Kidney (tissue), 14 donors: ENCODE results near the gene CHDH. TPM values are rescaled to one million over a fixed set of nuclear protein-coding genes. Genes with fewer than 3 reads are reported as not detected.

Experiments
- DNase-seq, 5 donors: peaks; one replicate each; pipeline ENCODE4 v3.0.0-alpha.2; 2013 to 2020
- FAIRE-seq: peaks from 2 replicates; lab custom pipeline; 2012; peaks lifted over from hg19 to GRCh38; lab: Jason Lieb, UNC
- H3K27ac ChIP-seq, 2 donors: one replicate each; pipeline ENCODE4 v1.7.0; 2013; ENCODE audit warnings: low read depth in 2 of 2, low read length in 2 of 2, inconsistent platforms in 1 of 2
- H3K27me3 ChIP-seq: one replicate; pipeline ENCODE4 v1.7.1; 2013; ENCODE audit warnings: low read length, inconsistent platforms; ENCODE audit not compliant: control insufficient read depth, insufficient read depth
- H3K36me3 ChIP-seq, 3 donors: one replicate each; pipeline versions ENCODE4 v1.7.0 to v1.7.1; 2013; ENCODE audit warnings: low read length in 3 of 3, control low read depth in 1 of 3, inconsistent platforms in 1 of 3; ENCODE audit not compliant: insufficient read depth in 3 of 3, control insufficient read depth in 2 of 3
- H3K4me1 ChIP-seq, 3 donors: one replicate each; pipeline versions ENCODE4 v1.7.0 to v1.7.1; 2013; ENCODE audit warnings: low read length in 3 of 3, inconsistent platforms in 1 of 3, low read depth in 1 of 3; ENCODE audit not compliant: control insufficient read depth in 2 of 3, insufficient read depth in 2 of 3
- H3K4me3 ChIP-seq, 3 donors: one replicate each; pipeline versions ENCODE4 v1.7.0 to v1.8.1; 2013; ENCODE audit warnings: low read length in 3 of 3, control low read depth in 1 of 3, inconsistent platforms in 1 of 3
- H3K9ac ChIP-seq, 3 donors: one replicate each; pipeline versions ENCODE4 v1.7.0 to v1.7.1; 2013; ENCODE audit warnings: low read length in 3 of 3, control low read depth in 1 of 3, inconsistent platforms in 1 of 3
- H3K9me3 ChIP-seq, 3 donors: one replicate each; pipeline versions ENCODE4 v1.7.0 to v1.7.1; 2013; ENCODE audit warnings: low read length in 3 of 3, control low read depth in 1 of 3, inconsistent platforms in 1 of 3; ENCODE audit not compliant: control insufficient read depth in 2 of 3, insufficient read depth in 1 of 3
- intact Hi-C: fragments of 100-400 bp; cut with DNase I; formaldehyde crosslinking; loops from one replicate; pipeline ENCODE4 v1.11.1; 2022
- polyA plus RNA-seq: library from polyadenylated mRNA; stranded (reverse); fragments of 350-450 nt; fragmentation: Illumina TruSeq; extraction: RNeasy Lipid Tissue Mini Kit (QIAGEN cat#74804); gene quantifications from one replicate; pipeline ENCODE4 v1.2.3, GENCODE V29; 2014; ENCODE audit warnings: low read depth, low replicate concordance; ENCODE audit not compliant: insufficient read depth
- total RNA-seq: library from RNA; stranded (reverse); fragmentation: NEBNext Ultra II Directional; extraction: Animal tissue kit (Norgen Biotek cat#: 25700); gene quantifications from one replicate; pipeline ENCODE4 v1.2.1, GENCODE V29; 2021
- TF ChIP-seq, protein P1 (sequence below): IDR thresholded peaks from 3 replicates; pipeline ENCODE4 v1.5.1; 2012; ENCODE audit warnings: mild to moderate bottlenecking, moderate library complexity, borderline replicate concordance; ENCODE audit not compliant: insufficient read depth; ENCODE audit errors: extremely low read depth
- donor health status: control.
- donor health status: control.
- donor health status: control.
- donor health status: control.
- donor health status: control.
- donor health status: DM: yes; HTN: yes; CAD: no.
- donor health status: Normal renal cell carcinoma (clear cell type).

CHDH gene
- total and polyA plus RNA-seq, 2 donors from 2014 or later = 26.5 to 33.4 TPM

DNA sequence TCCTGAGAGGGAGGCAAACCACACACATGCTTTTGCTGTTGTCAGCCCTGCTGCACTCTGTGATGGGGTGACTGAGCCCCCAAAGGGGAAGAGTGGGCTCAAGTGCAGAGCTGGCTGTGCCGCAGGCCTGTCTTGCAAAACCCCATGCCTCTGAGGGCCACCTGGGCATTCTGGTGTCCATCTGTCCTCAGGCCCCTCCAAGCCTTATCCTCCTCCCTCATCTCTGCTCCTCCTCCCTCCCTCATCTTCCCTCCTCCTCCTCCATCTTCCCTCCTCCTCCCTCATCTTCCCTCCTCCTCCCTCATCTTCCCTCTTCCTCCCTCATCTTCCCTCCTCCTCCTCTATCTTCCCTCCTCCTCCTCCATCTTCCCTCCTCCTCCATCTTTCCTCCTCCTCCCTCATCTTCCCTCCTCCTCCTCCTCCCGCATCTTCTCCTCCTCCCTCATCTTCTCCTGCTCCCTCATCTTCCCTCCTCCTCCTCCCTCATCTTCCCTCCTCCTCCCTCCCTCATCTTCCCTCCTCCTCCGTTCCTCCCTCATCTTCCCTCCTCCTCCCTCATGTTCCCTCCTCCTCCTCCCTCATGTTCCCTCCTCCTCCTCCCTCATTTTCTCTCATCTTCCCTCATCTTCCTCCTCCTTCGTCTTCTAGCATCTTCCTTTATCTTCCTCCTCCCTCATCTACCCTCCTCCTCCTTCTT, 40.6 kb downstream of the CHDH start:
- no peak overlapping the region for H3K9ac ChIP-seq
- H3K27ac ChIP-seq = no peak overlapping the region

GRCh38 chr3:53804697-53805462, 41.3 kb downstream of the CHDH start:
- intact Hi-C loops = no loop called here
- Histone ChIP-seq H3K4me1 (peaks cover 0 to 15% (median 10%) of the 10 kb centered on the region in 3 donors), H3K4me3 (no peak overlapping the region), H3K9me3 (no peaks in the 10 kb centered on the region), H3K36me3 (peaks cover 0 to 2% (median 0%) of the 10 kb centered on the region in 3 donors), H3K27ac (no peak overlapping the region), H3K9ac (no peak overlapping the region), H3K27me3 (no peaks in the 10 kb centered on the region)
- TF ChIP-seq, protein P1, sequence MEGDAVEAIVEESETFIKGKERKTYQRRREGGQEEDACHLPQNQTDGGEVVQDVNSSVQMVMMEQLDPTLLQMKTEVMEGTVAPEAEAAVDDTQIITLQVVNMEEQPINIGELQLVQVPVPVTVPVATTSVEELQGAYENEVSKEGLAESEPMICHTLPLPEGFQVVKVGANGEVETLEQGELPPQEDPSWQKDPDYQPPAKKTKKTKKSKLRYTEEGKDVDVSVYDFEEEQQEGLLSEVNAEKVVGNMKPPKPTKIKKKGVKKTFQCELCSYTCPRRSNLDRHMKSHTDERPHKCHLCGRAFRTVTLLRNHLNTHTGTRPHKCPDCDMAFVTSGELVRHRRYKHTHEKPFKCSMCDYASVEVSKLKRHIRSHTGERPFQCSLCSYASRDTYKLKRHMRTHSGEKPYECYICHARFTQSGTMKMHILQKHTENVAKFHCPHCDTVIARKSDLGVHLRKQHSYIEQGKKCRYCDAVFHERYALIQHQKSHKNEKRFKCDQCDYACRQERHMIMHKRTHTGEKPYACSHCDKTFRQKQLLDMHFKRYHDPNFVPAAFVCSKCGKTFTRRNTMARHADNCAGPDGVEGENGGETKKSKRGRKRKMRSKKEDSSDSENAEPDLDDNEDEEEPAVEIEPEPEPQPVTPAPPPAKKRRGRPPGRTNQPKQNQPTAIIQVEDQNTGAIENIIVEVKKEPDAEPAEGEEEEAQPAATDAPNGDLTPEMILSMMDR = no peak
- FAIRE-seq (no peak), DNase-seq (no peak)

More for the DNA sequence above, 40.6 kb downstream of the CHDH start:
- intact Hi-C loops = no loop called here
- FAIRE-seq (no peak), DNase-seq (no peak)
- TF ChIP-seq, protein P1 = no peak
- Histone ChIP-seq H3K4me3 (no peak overlapping the region), H3K36me3 (peaks cover 0 to 2% (median 0%) of the 10 kb centered on the region in 3 donors), H3K4me1 (peaks cover 0 to 15% (median 10%) of the 10 kb centered on the region in 3 donors), H3K9me3 (no peaks in the 10 kb centered on the region), H3K27me3 (no peaks in the 10 kb centered on the region)

DNA sequence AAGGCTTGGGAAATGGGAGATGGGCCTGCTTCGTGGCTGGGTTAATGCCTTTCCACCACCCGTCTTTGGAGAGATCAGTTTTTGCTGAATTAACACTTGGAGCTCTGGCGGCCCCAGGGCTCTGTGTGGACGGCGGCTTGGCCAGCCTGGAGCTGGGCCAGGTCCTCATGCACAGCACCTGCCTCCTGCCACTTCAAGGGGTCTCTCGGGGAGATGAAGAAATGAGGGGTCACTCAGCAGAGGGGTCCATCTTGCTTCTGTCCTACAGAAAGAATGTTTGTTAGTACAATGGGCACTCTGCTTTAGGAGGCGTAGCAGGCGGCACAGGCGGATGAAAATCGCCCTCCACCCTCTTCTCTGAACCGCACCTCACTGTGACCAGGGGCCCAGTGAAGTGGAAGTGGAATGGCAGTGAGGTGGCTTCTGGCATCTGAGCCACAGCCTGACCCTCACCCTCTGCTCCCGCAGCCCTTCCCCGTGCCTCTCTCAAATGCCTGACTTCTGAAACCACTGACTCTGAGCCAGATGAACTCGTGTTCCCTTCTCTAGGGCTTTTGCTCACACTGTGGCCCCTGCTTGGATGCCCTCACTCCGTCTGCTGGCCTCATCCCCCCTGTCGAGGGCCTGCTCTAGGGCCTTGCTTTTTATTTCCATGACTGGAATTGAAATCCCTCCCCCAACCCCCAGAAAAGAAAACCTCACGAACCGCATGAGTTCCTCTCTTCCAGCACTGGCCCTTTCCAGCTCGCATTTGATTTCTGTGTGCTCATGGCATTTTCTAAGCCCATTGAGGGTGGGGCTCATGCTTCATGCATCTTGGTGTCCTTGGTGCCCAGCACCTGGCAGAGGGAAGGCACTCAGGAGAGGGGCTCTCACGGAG, 42.2 kb downstream of the CHDH start:
- Histone ChIP-seq H3K9ac (no peak overlapping the region), H3K27ac (no peak overlapping the region), H3K36me3 (peaks cover 0 to 2% (median 0%) of the 10 kb centered on the region in 3 donors), H3K4me1 (peaks cover 0 to 15% (median 10%) of the 10 kb centered on the region in 3 donors), H3K9me3 (no peaks in the 10 kb centered on the region), H3K27me3 (no peaks in the 10 kb centered on the region), H3K4me3 (no peak overlapping the region)
- TF ChIP-seq, protein P1 = no peak
- intact Hi-C loops = no loop called here
- FAIRE-seq (no peak), DNase-seq (peak in 2 of 5 donors; percentile 14 to 28)
